Measurements from ENCODE around the gene CCDC112.
A peak's percentile ranks its signal among the peaks of the same experiment; 100 is the strongest.
"Not testable (repeated sequence)": the region's sequence is repeated elsewhere in the genome, so short reads cannot be mapped to it uniquely, and the experiment has no call there.

The CCDC112 gene, protein sequence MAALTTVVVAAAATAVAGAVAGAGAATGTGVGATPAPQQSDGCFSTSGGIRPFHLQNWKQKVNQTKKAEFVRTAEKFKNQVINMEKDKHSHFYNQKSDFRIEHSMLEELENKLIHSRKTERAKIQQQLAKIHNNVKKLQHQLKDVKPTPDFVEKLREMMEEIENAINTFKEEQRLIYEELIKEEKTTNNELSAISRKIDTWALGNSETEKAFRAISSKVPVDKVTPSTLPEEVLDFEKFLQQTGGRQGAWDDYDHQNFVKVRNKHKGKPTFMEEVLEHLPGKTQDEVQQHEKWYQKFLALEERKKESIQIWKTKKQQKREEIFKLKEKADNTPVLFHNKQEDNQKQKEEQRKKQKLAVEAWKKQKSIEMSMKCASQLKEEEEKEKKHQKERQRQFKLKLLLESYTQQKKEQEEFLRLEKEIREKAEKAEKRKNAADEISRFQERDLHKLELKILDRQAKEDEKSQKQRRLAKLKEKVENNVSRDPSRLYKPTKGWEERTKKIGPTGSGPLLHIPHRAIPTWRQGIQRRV

DNA sequence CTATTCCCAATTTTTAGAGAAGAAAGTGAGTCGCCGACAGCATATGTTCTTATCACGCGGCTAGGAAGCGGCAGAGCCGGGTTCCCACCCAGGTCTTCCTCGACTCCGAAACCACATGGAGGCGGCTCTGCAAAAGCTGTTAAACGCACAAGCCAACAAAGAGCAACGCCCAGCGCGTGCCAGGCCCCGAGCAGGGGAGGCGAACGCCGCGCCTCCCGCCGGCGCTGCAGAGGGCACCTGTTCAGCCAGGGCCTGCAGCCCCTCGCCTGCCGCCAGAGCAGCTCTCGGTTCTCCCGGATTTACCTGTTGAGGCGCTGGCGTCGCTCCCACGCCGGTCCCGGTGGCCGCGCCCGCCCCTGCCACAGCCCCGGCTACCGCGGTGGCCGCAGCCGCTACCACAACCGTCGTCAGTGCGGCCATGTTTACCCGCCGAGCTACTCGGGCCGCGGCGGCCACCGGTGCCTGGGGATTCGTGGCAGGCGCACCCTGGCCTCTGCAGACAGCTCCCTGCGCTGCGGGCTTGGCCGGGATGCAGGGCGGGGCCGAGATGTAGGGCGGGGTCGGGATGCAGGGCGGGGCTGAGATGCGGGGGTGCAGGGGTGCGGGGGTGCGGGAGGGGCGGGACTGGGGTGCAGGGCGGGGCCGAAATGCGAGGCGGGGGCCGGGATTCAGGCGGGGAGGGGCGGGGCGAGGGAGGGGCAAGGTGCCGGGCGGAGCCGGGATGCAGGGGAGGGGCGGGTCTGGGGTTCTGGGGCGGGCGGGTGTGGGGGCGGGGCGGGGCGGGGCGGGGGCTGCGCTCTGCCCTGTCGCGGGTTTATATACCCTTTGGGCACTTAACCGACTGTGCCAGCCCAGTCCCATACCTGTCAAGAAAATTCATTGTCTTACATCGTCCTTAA, at the start of gene CCDC112:
Gene CCDC112 (minus strand): TSS at position 531 of the 899 bp plus-strand sequence. CDS start 111 bp downstream, at position 420.
- DNase-seq, result peak; percentile 33

DNA sequence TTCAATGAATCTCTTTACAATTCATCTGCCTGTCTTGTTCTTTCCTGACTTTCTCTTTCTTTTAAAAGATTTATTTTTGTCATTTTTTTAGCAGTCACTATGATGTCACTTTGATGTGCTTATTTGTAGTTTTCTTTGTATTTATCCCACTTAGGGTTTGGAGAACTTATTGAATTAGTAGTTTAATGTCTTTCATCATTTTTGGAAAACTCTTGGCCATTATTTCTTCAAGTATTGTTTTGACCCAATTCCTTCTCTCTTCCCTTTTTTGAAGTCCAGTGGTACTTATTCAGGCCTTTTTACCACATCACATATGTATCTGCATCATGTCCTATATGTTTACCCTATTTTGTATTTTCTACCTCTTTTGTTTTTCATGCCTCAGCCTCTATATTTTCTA, 48.9 kb upstream of the CCDC112 start:
- no peak for DNase-seq

DNA sequence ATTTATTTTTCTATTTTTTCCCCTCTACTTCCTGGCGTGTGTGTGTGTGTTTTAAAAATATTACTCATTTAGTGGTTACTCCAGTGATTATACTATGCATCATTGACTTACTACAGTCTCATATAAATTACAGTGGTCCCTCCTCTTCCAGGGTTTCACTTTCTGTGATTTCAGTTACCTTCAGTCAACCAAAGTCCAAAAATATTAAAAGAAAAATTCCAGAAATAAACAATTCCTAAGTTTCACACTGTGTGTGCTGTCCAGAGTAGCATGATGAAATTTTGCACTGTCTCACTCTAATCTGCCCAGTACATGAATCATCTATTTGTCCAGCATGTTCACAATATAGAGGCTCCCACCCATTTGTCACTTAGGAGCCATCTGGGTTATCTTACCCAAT, 47.4 kb upstream of the CCDC112 start:
- DNase-seq, result no peak

DNA sequence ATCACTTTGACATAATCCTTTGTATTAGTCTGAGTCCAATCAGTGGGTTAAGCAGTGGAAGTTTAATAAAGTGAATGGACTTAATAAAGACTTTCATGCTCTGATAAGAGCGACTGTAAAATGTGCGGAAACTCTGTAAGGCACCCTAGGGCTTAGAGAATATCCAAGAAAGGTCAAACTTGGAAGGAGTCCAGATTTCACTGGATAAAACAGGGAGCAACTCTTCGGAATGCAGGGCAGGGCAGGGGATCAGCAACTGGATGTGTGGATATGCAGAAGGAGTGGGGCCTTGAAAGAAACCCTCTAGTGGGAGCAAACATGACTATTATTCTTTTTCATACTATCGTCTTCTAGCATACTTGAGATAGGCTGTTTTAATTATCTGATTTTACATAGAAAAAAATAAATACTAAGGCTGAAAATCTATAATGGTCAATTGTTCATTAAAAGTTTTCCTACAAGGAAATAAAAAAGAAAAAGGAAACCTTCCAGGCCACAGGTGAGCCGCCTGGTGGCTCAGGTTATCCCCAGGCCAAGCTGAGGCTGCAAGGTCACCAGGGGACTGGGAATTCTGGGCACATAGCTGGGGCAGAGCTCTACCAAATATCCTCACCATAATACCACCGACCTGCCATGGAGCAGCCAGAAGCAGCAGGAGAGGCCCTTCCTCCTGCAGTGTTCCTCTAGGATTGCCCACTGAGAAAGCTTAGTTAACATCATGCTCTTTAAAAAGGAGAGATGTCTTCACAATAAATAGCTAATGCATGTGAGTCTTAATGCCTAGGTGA, 46.3 kb upstream of the CCDC112 start:
- no peak for DNase-seq

DNA sequence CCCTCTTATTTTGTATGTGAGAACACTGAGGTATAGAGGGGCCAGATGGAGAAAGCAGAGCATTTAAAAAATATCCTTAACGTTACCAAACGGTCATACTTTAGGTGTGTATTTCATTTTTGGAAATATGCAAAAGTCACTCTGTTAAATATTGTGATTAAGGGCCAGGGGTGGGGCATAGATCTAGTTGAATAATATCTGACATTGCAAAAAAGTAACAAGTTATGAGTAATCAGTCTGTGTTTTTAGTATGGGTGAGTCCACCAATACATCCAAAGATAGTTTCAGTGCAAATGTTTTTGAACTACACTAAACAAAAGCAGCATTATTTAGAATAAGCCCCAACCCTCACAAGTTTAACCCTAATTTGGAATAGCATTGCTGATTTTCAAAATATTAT, 45.3 kb upstream of the CCDC112 start:
- no peak for DNase-seq

DNA sequence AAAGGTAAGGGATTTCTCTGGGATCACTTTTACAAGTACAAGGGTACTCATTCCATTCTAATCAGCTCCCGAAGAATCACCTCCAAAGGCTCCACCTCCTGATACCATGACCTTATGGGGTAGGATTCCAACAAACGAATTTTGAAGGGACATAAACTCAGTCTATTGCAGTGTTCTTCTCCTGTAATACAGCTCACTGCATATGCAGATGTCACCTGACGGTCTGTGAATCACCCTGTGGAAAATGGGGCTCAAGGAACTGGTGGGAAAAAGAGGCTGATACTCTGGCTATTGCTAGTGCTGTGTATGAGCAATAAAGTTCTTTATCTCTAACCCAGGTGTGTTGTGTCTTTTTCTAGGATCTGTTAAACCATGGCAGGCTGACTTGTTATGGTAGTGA, 42.4 kb upstream of the CCDC112 start:
- DNase-seq, result no peak

DNA sequence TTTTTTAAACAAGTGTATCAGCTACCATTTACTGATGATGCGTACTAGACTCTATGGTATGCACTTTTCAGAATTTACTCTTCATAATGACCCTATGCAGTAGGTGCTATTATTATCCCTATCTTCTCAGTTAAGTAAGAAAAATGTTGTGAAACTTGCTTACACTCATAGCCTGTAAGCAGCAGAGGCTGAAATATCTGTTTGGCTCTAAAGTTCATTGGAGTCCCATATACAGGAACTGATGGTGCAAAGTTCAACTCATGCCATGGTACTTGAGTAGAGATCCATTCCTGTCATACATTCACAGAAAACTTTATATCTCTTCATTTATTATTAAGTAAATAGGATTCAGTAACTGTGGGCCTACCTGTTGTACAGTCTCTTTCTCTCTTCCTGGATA, 41.4 kb upstream of the CCDC112 start:
- no peak for DNase-seq

DNA sequence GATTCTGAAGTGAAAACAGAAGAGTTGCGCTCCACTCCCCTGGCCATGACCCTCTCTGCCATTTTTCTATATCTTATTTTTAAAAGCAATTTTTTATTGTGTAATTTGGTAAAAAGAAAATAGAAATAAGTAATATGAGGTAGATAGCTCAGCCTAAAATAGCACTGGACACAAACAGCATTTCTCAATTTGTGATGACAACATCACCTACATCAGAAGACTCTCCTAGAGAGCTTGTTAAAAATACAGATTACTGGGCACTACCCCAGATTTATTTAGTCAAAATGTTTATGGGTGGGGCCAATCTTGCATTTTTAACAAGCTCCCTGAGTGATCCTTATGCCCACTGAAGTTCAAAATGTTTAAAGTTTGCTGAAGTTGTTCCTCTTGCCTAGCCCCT, 40.5 kb upstream of the CCDC112 start:
- no peak for DNase-seq

DNA sequence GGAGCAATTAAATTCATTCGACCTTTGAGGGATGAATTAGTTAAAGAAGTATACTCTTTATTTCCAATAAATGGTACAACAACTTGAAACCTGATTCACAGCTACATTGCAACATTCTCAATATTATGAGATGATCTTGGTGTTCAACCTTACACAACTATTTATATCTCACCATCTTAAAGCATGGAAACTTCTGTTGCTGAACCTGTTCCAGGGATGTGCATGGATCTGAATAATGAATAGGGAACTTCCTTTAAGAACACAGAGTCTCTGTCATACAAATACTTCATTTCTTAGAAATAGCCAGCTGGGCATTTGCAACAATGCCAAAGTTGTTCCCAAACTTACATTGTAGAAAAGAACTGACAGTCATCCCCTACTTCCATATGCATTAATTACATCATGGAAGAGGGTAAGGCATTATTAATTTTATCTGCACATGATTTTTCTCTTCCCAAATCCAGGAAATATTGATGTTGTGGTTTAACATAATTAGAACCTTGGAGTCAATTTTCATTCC, 39.8 kb upstream of the CCDC112 start:
- DNase-seq, result no peak

DNA sequence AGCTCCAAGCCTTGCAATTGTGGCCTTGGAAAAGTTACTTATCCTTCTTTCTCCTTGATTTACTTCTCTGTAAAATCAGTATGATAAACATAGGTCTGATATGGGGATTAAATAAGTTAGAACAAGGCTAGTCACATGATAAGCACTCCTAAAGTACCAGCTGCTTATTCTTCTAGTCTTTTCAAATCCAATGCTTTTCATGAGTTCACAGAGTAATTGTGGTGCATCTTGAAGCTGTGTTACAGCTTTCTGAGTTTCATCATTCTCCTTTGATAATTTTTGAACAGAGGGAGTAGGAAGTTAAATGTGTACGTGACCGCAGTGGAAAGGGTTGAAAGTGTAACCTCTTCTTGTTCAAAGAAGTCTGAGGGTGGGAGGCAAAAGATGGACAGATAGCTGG, 38.8 kb upstream of the CCDC112 start:
- no peak for DNase-seq

DNA sequence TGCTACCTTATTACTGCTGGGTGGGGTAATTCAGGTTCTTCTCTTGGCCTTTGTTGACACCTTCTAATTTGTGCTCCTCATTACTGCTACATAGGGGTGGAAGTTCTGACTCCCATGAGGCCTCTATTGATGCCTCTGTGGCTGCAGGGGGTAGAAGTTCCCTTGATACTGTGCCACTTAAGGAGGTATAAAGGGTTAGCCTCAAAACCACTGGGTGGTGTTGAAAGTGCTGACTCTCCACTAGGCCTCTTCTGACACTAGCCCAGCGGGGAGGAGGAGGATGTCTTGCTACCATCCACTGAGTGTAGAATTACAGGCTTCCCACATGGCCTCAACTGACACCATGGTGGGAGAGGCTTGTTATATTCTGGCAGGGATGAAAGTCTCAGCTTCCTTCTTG, 36.7 kb upstream of the CCDC112 start:
- DNase-seq, result no peak

DNA sequence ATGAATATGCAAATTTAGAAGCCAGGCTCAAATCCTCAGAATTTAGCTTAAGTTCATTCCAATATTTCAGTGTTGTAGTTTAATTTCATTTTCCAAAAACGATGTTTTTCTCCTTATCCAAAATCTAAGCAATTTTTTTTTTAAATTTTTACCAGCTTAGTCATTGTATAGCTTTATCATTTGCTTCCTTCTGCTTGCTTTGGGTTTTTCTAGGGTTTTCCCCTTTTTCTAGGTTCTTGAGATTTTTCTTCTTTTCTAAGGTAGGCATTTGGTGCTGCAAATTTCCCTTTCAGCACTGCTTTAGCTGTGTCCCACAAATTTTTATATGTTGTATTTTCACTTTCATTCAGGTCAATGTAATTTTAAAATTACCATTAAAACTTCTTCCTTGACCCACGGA, 34.4 kb upstream of the CCDC112 start:
- DNase-seq, result no peak

DNA sequence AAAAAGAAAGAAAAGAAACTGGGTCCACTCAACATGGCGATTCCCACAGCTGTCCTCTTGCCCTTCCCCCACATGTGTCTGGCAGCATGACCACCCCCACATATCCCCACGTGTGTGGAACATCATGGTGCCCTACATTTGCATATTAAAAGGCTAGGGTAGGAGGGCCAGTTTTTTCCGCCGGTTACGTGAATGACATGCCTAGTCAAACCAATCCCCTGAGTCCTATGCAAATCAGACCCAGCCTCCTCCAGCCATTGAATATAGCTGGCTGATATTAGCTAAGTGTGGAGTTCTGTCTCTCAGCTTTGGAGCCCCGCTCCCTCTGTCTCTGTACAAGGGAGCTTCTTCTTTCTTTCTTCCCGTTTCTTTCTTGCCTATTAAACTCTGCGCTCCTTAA, 33.0 kb upstream of the CCDC112 start:
- no peak for DNase-seq

DNA sequence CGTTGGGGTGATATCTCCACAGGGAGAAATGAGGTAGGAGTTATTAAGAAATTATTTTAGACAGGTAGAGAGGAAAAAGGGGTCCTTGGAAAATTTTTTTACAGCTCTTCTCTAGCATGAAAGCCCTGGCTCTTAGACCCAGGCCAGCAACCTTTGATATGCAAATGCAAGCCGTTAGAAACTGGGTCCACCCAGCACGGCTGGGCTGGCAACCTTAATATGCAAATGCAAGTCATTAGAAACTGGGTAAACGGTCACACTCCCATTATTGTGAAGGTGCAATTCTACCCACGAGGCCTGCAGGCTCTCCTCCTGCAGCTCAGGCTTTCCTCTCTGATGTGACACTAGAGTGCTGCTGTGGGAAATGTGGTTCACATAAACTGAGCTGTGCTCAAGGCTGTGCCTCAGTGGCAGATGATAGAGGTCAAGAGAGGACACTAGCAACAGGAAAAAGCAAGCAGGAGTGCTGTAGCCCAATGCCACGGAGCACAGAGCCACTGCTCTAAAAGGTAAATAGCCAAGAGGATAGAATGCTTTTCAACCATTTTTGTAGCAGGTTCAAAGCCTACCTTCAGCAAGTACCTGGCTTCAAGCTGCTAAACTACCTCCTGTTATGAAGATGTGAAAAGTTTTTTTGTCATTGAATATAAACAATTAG, 32.3 kb upstream of the CCDC112 start:
- not testable (repeated sequence) for DNase-seq

DNA sequence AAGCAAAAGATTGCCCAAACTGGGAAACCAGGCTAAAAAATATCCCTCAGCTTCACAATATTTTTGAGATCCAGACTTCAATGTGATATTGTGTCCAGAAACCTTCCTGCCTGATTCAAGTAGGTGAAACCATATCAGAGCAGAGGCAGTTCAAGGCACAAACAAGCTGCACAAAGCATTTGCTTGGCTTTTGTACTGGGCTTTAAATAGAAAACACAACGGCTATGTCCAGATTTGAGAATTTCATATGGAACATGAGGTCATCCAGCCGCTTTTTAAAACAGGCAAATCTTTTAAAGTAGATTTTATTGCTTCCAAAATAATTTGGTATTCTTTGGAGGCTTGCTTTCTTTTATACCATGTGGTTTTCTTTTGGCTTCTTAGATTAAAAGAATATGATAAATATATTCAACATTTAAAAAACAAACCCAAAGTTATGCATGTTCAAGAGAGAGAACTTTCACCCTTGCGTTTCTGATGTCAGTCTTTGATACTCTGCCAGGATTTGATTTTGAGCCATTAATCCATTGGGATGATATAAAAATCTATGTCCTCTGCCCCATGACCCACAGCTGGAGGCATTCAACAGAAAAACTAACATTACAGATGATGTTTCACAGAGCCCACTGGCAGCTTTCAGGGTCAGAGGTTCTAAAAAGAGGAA, 29.0 kb upstream of the CCDC112 start:
- DNase-seq, result no peak

DNA sequence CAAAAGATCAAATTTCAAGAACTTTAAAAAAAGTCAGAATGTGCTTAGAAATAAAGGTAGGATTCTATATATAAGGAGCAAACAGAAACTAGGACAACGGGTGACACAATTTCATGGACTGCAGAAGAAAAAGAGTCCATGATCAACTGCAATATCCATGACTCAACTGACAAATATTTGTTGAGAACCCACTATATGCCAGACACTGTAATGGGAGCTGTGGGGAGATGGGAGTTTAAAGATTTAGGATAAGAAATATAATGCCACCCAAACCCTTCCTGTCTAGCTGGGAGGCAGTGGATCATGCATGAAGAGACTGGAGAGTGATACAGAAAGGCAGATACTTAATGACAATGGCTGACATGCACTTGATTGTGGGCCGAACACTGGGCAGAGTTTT, 27.6 kb upstream of the CCDC112 start:
- DNase-seq, result no peak

DNA sequence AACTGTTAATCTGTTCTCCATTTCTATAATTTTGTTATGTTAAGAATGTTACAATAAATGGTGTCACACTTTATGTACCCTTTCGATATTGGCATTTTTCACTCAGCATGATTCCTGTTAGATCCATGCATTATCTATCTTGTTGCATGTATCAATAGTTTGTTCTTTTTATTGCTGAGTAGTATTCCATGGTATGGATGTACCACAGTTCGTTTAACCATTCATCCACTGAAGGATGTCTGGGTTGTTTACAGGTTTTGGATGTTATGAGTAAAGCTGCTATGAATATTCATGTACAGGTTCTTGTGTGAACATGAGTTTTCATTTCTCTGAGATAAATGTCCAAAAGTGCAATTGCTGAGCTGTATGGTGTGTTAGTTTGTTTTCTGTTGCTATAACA, 26.3 kb upstream of the CCDC112 start:
- no peak for DNase-seq

DNA sequence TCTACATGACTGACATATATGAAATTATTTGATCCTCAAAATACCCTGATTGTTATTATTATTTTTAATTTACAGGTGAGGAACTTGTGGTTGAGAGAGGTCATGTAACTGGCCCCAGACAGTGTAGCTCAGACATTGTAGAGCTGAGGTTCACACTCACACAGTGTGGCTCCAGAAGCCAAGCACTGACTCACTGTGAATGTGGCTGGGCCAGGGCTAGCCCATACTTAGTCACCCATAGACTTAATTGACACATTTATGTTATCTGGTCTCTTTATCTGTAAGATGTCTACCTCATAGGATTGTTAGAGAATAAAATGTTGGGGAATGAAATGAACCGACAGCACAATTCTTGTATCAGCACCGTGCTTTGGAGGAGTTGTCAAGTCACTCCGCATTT, 24.9 kb upstream of the CCDC112 start:
- no peak for DNase-seq

DNA sequence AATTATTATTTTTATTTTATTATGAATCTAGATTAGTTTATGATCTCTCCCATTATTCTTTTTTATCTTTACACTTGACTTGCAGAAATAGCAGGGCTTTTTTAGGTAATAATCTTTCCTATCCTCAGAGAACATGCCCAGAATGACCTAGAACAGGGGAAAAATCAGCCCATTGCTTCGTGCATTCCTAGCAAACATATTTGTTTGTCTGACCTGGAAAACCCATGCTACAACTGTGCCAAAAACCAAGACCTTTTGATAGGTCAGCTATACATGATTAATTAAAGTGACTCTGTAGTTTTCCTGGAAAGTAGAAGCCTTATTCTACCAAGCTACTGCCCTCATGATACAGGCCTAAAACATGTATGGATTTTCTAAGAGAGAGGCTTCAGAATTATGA, 24.1 kb upstream of the CCDC112 start:
- no peak for DNase-seq

DNA sequence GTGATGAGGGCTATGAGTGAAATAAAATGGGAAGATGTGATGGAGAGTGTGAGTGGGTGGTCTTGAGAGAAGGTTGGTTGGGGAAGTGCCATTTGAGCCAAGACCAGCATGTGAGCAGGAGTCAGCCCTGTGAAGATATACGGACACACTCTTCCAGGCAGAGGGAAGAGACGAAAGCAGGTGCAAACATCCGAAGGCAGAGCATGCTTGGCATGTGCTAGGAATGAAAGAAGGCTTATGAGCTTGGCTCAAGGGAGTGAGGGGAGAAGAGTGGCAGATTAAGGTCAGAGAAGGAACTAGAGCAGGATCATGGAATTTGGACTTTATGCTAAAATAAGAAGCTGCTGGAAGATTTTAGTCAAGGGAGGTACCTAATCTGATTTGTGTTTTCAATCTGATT, 23.6 kb upstream of the CCDC112 start:
- DNase-seq, result no peak

DNA sequence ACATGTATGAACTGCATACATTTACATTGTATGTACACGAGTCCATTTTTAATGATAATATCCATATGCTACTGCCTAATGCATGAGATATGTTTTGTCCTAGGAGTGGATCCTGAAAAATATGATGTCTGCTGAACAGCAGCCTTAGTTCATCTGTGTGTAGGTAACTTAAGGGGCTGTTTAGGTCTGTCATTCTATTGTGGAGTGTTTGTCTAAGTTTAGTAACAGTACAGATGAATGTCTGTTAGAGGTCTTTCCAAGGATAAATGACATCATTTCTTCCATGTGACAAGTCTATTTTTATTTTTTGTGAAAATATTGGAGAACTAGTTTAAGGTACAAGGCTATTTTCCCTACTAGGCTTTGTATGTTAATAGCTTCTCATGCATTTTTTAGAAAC, 22.6 kb upstream of the CCDC112 start:
- no peak for DNase-seq

DNA sequence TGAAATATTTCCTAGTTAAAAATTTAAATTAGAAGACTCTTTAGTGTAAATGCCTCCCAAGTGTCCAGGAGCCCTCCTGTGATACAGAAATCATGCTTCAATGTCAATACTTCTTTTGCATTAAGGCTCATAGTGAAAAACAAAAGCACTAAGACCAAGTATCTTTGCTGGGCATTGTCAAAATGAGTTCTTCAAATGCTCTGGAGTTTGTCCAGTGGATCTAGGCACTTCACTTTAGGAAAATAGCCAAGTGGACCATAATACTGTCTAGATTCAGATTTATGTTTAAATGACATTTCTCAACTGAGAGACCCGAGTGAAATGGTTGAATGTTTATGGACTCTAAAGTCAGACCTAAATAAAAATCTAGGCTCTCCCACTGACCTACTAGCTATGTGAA, 21.3 kb upstream of the CCDC112 start:
- DNase-seq, result no peak
